GM11168 (cell line): ENCODE results near the gene MYO15B.

Experiments
- in situ Hi-C: fragments of 300-500 bp; cut with MboI; formaldehyde crosslinking; loops from one replicate; pipeline ENCODE4 v1.12.0; 2022; ENCODE audit warnings: low sequenced_read_pairs; ENCODE audit not compliant: unreplicated experiment

MYO15B gene

DNA sequence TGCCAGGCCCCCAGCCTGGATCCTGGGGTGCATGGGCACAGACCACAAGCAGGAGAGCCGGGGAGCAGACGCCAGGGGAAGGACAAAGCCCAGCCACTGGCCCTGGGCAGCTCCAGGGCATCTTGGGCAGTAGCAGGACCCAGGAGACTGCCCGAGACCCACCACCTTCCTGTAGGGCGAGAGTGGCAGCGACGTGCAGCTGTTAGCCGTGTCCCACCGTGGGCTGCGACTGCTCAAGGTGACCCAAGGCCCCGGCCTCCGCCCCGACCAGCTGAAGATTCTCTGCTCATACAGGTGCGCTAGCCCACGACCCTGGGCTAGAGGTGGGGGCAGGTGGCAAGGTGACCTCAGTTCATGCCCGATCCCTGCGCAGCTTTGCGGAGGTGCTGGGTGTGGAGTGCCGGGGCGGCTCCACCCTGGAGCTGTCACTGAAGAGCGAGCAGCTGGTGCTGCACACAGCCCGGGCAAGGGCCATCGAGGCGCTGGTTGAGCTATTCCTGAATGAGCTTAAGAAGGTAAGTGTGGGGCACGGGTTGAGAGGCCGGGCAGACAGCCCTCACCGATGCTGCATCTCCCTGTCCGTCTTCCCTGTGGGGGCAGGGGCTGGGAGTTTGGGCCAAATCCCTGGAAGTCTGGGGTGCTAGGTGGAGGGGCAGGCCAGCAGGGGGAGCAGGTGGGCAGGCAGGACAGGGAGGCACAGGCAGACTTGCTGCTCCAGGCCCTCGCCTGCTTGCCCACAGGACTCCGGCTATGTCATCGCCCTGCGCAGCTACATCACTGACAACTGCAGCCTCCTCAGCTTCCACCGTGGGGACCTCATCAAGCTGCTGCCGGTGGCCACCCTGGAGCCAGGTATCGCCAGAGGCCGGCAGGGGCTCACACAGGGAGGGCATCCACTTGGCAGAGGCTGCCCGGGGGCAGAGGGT, 32.2 kb downstream of the MYO15B start:
- in situ Hi-C loops = loop anchor here (5.0 kb wide), 1 partner anchor 133 kb away; no protein-coding TSS in a partner anchor

DNA sequence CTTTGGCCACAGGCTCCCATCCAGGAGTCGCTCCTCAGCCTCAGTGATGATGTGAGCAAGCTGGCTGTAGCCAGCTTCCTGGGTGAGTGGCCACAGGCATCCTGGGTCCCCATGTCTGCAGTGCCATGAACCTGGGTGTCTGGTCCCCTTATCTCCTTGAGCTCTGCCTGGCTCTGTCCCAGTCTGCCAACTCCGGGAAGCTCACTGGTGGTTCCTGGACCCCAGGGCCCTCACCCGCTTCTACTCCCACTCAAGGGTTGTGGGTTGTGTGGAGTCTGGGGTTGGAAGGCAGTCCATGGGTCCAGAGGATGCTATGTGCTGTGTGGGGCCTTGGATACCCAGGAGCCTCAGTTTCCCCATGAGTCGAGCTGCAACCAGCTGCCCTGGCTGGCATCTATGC, 33.9 kb downstream of the MYO15B start:
- in situ Hi-C loops = no loop called here

DNA sequence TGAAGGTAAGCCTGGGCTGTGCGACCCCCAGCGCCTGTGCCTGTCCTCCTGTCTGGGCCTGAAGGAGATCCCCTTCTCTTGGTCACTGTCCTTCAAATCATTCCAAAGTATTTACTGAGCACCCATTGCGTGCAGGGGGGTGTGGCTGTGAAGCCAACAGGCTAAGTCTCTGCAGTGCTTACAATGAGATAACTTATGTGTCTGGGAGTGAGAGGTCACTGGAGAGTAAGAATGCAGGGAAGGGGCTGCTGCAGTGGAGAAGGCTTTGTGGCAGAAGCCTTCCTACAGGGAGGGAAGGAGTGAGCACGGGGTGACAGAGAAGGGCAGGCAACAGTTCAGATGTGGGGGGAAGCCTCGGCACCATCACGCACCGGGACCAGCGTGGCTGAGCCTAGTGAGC, 34.5 kb downstream of the MYO15B start:
- in situ Hi-C loops = no loop called here

DNA sequence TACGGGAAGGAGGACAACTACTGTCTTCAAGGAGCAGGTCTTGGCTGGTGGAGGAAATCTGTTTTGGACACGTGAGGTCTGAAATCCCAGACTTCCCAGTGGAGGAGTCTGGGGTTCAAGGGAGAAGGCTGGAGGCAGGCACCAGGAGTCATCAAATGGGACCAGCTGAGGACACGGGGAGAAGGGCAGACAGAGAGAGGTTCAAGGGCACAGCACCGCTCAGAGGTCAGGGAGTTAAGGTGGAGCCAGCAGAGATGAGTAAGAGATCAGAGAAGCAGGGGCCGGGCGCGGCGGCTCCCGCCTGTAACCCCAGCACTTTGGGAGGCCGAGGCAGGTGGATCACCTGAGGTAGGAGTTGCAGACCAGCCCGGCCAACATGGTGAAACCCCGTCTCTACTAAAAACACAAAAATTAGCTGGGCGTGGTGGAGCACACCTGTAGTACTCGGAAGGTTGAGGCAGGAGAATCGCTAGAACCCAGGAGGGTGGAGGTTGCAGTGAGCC, 35.2 kb downstream of the MYO15B start:
- in situ Hi-C loops = no loop called here

DNA sequence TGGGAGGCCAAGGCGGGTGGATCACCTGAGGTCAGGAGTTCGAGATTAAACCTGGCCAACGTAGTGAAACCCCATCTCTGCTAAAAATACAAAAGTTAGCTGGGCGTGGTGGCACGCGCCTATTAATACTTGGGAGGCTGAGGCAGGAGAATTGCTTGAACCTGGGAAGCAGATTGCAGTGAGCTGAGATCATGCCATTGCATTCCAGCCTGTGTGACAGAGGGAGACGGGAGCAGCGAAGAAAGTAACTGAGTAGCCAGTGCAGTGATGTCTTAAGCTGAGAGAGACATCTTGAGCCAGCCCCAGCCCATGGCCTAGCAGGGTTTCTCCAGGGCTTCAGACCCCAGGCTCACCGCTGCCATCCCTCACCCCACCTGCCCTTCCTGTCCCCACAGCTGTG, 35.8 kb downstream of the MYO15B start:
- in situ Hi-C loops = no loop called here

DNA sequence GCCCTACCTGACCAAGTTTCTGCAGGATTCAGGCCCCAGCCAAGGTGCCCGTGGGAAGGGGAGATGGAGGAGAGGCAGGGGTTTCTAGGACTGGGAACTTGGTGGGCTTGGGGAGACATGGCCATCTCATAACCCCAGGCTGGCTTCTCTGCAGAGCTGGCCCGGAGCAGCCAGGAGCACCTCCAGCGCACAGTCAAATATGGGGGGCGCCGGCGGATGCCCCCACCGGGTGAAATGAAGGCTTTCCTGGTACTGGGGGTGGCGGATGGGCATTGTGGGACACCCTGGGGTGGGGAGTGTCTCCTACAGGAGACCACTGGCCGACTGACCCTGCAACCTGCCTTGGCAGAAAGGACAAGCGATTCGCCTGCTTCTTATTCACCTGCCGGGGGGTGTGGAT, 36.4 kb downstream of the MYO15B start:
- in situ Hi-C loops = no loop called here

DNA sequence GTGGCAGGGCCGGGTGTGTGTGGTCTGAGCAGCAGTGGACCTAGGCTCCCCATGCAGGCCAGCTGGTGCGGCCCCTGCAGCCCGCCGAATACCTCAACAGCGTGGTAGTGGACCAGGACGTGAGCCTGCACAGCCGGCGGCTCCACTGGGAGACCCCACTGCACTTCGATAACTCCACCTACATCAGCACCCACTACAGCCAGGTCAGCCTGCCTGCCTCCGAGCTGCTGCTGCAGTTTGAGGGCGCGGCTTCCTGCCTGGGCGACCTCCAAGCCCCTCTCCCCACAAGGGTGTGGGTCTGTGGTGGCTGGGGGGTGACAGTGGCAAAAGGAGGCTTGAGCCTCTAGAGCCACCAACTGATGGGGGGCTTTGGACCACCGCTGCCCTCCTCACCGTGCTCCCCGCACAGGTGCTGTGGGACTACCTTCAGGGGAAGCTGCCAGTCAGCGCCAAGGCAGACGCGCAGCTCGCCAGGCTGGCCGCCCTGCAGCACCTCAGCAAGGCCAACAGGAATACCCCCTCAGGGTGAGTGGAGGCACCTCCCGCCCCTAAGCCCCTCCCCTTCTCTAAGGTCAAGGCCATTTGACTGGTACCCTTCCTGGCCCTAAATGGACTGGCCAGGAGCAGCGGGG, 37.2 kb downstream of the MYO15B start:
- in situ Hi-C loops = no loop called here

DNA sequence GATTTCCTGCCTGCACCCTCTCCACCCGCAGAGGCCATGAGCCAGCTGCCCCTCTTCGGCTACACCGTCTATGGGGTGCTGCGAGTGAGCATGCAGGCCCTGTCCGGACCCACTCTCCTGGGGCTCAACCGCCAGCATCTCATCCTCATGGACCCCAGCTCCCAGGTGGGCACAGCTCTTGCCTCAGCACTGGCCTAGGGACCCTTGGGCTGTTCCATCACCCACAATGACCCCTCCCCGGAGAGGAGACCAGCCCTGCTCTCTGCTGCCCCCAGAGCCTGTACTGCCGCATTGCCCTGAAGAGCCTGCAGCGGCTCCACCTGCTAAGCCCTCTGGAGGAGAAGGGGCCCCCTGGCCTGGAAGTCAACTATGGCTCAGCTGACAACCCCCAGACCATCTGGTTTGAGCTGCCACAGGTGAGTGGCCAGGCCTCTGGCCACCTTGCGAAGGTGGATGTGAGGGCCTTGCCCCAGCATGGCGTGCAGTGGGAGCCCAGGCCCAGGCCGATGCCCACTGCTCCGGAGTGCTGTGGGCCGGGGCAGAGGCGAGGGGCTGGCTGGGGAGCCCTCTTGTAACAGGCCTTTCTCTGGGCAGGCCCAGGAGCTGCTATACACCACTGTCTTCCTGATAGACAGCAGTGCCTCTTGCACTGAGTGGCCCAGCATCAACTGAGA, 38.4 kb downstream of the MYO15B start:
- in situ Hi-C loops = no loop called here

DNA sequence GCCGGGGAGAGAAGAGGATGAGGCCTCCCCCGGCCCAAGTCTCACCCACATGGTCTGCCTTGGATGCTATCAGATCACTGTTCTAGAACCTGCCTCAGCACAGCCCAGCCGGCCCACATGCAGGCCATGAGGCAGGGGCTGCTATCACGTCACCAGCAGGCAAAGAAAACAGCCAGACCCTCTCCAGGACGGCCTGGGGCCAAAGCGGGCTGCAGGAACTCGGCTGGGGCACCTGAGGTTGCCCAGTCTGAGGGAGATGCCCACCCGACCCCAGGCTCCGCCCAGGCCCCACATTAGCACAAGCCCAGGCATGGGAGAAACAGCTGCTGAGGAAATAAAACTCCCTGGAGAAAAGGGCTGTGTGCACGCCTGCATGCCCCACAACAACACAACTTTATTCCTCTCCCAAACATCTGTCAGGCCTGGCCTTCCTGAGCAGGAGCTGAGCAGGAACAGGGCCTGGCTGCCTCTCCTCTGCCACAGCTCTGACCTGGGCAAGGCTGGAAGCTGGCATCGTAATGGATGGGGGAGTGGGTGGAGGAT, 39.0 kb downstream of the MYO15B start:
- in situ Hi-C loops = no loop called here

DNA sequence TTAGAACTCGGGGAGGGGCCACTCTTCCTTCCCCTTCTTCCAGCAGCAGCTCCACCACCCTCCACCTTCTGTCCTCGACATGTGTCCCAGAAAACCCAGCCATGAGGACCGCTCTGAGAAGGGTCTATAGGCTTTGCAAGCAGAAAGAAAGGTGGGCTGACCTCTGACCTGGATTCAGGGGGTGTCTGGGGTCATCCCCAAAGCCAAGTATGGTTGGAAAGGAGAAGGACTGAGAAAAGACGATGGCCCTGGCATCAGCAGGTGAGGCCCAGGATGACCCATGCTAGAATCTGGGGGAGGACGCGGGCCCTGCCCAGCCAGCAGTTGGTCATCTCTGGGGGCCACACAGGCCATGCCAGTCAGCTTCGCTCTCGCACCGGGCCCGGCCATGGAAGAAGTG, 39.5 kb downstream of the MYO15B start:
- in situ Hi-C loops = no loop called here

DNA sequence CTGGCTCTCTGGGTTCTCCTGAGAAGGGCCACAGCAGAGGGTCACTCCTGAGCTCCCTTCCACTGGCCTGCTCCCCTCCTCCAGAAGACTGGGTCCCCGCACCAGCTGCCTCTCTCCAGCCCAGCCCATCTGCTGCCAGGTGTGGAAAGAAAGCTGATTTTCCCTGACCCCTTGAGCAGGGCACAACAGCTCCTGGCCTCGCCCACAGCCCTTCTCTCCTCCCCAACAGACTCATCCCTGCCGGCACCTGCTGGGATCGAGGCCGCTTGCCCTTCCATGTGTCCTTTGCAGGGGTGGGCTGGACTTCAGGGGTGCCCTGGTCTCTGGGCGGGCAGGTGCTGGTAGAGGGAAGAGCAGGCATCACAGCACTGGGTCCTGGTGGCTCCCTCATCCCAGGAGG, 40.8 kb downstream of the MYO15B start:
- in situ Hi-C loops = no loop called here

DNA sequence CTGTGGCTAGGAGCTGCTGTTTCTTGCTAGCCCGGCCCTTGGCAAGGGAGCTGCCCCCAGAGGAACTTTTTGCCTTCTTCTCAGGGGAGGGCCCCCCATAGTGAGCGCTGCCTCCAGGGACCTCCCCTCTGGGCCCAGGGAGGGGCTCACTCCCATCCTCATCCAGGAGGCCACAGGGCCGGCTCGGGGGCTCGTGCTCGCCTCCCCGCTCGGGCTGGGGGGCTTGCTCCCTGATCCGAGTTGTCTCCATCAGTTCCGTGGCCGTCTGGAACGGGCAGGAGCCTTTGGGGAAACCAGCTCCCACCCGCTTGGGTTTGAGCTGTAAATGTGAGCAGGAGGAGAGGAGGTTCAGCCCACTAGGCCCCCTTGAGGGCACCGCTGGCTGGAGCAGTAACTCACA, 41.6 kb downstream of the MYO15B start:
- in situ Hi-C loops = no loop called here

DNA sequence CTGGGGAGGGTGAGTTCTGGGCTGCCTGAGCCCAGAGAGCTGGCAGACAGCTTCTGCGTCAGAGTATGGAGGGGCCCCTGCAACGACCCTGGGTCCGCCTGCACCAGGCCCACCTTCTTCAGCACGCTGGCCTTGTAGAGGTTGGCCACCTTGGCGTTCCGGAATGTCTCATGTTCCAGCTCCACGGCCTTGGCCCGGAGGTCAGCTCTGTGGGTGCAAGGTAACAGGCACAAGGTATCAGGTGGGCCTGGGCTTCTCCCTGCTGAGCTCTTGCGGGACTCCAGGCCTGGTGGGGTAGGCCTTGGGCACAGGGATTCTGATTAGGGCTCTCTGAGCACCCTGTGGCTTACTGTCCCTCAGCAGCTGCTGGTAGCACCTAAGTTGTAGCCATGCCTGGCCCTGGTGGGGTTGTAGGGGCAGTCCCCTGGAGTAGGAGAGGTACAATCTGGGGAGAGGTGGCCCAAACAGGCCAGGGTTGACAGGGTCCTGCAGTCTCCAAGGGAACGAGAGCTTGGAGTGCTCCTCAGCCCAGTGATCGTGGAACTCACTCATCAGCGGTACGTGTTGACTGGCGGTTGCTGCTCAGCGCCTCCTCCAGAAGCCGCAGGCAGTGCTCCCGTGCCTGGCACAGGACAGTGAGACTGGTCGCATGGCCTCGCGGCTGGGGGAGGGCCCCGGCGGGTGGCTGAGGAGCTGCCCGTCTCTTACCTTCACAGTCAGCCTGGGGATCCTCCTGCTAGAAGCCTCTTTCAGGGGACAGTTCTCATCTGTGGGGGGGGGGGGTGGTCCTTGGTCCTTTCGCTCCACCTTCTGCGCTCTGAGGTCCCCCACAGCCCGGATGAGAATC, 42.7 kb downstream of the MYO15B start:
- in situ Hi-C loops = no loop called here

DNA sequence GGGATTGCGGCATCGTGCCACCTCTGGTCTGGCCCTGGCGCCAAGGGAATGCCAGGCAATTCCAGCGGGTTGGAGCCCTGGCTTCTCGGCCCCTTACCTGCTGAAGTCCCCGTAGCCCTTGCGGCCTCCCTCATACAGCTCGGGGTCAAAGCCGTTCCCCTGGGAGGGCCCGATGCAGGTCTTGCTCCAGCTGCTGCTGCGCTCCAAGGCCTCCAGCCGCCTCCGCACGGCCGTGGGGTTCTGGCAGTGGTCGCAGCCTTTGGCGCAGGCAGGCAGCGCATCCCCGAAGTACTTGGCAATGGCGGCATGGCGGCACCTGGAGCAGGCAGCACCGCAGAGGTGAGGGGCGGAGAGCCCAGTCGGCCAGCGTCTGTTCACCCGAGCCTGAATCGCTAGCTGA, 43.8 kb downstream of the MYO15B start:
- in situ Hi-C loops = no loop called here

DNA sequence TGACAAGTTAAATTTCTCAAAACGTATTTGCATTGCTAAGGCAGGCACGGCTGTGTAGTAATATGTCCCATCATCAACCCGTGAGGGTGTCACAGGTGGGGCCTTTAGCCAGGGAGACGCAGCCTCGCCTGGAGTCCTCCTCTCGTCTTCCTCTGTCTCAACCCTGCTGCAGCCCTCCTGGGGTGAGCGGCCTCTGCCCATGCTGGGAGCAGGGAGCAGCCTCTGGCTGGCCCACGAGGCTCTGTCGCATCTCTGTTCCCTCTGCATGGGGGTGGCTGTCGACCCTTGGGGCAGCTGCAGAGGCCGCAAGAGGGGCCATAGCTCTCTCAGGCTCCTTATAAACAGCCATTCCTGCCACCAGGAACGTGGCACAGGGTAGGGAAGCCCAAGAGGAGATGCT, 44.8 kb downstream of the MYO15B start:
- in situ Hi-C loops = no loop called here

DNA sequence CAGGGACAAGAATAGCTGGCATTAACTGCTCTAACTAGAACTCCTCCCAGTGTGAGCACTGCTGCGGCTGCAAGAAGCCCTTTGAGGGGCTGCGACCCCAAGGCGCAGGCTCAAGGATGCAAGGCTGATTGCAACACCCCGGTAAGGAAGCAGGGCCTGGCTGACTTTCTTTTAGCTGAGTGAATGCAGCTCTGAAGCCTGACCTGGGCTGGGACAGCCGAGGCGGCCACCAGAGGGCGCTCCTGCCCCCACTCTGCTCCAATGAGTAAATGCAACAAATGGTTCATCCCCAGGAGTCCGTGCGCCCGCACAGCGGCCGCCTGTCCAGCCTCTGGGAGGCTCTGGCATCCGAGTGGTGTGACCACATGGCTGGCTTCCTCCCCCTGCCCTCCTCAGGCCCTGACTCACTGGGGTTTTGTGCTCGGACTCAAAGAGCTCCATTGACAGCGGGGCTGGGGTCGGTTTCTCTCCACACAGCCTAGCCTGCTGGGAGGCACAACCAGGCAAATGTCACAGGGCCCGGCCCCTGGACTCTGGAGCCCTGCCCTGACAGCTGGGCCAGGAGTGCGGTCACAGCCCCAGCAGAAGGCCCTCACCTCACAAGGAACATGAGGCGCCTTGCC, 45.4 kb downstream of the MYO15B start, which contains the start of gene SMIM5:
Gene SMIM5, plus strand, starts transcription at position 572 of the 623 bp plus-strand sequence. CDS start 6,768 bp downstream, outside the sequence.
- in situ Hi-C loops = no loop called here

DNA sequence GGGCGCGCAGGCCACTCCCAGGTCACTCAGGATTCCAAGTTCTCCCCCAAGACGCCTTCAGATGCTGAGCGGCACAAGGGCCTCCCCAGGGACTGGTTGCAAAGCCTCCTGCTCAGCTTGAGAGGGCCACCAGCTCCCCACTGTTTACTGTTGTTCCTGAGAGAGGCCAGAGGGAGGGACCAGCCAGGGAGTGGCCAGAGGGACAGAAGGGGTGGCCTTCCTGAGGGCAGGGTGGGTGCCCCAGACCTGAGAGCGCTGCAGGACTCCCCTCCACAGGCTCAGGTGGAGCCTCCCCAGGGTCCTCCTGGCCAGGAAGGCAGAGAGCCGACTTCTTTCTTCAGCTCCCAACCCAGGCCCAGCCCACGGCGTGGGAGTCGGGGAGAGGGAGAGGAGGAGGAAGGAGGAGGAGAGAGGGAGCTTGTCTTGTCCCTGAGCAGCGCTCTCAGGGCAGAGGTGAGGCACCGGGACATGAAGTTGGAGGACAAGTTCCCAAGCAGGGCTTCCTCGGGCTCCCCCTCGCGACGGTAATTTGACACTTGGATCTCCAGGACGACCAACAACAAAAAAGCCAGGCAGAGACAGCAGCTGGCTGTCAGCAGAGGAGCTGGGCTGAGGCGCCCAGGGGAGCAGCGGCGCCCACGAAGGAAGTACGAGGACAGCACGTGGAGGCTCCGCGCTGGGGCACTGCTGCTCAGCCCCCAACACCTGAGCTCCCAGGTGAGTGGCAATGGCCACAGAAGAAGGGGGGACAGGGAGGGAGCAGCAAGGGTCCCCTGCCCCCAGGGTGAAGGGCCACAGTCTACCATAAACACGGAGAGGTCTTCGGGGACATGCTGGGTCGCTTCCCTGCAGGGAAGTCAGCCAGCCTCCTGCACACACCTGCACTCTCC, 46.1 kb downstream of the MYO15B start:
- in situ Hi-C loops = no loop called here

DNA sequence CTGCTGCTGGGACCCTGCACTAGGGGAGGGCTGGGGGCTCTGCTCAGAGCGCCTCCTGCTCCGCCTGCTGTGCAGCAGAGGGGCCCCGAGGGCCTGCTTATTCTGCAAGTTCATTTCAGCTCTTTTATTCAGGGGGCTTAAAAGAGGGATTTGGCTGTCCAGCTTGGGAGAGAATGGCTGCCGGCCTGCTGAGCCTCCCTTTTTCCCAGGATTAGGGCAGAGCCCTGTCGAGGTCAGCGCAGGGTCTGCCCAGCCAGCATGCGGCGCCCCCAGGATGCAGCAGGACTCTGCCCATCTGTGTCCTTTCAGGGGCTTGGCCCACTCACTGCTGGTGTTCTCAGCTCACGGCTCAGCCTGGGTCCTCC, 46.8 kb downstream of the MYO15B start:
- in situ Hi-C loops = no loop called here
